Measurements from ENCODE around the gene C18orf32.

DNA sequence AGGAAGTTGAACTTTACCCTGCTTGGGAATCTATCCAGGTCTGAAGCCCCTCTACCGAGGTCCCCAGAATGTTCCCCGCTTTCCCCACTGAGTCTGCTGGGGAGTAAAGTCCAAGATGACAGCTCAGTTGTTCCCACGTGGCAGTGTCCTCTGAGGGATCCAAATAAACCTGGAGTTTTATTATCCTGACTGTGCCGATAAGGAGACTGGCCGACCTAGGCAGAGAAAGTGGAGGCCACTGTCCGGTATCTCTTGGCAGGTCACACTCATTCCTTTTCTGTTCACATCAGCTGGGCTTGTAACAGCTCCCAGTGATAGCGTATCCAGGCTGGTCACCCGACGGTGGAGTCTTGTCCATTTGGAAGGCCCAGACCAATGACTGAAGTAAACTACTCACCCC, 27.5 kb upstream of the C18orf32 start:
- TF ChIP-seq POLR2A (IDR thresholded peaks at IDR 0.05): no peak
- TF ChIP-seq, protein P1, sequence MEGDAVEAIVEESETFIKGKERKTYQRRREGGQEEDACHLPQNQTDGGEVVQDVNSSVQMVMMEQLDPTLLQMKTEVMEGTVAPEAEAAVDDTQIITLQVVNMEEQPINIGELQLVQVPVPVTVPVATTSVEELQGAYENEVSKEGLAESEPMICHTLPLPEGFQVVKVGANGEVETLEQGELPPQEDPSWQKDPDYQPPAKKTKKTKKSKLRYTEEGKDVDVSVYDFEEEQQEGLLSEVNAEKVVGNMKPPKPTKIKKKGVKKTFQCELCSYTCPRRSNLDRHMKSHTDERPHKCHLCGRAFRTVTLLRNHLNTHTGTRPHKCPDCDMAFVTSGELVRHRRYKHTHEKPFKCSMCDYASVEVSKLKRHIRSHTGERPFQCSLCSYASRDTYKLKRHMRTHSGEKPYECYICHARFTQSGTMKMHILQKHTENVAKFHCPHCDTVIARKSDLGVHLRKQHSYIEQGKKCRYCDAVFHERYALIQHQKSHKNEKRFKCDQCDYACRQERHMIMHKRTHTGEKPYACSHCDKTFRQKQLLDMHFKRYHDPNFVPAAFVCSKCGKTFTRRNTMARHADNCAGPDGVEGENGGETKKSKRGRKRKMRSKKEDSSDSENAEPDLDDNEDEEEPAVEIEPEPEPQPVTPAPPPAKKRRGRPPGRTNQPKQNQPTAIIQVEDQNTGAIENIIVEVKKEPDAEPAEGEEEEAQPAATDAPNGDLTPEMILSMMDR (IDR thresholded peaks at IDR 0.05): no peak

Measured in upper lobe of left lung (tissue), 4 donors.